SK-N-SH (cell line): ENCODE results near the gene NOL8. TPM values are rescaled to one million over a fixed set of nuclear protein-coding genes. Genes with fewer than 3 reads are reported as not detected.

Experiments
- CTCF ChIA-PET: fragments of 300-600, 350-600 bp; formaldehyde crosslinking; extraction: SDS; loops from one replicate; lab custom pipeline; 2021; lab: Yijun Ruan, JAX
- POLR2A ChIA-PET: fragments of 350-600 bp; sonication (Branson Sonifier 250); formaldehyde crosslinking; extraction: SDS; loops from one replicate; lab custom pipeline; 2020; ENCODE audit warnings: antibody characterized with exemption, inconsistent platforms; lab: Yijun Ruan, JAX
- DNase-seq: peaks from one replicate; pipeline ENCODE4 v3.0.0; 2012
- H2AFZ ChIP-seq: fragments of 200-600 bp; sonication (generic); 2 replicates; pipeline ENCODE4 v1.8.1; 2016; ENCODE audit warnings: antibody characterized with exemption, mild to moderate bottlenecking, low read depth
- H3F3A ChIP-seq: fragments of 200-600 bp; sonication (generic); replicated peaks from 2 replicates; pipeline ENCODE3; 2016; ENCODE audit warnings: antibody characterized with exemption, mild to moderate bottlenecking; ENCODE audit not compliant: insufficient read depth
- H3K27ac ChIP-seq, 2 experiments: fragments of 200-500 bp in 1 of 2; fragments of 200-600 bp in 1 of 2; sonication (Bioruptor generic) in 1 of 2; sonication (generic), shearing (Covaris generic) in 1 of 2; 2 replicates each; pipeline versions ENCODE4 v1.5.1 to v1.6.1; 2014 to 2016; ENCODE audit warnings: low read depth in 2 of 2, inconsistent platforms in 1 of 2, low read length in 1 of 2, mild to moderate bottlenecking in 1 of 2, mixed read lengths in 1 of 2
- H3K27me3 ChIP-seq: fragments of 200-600 bp; sonication (generic), shearing (Covaris generic); 2 replicates; pipeline ENCODE4 v1.6.1; 2016; ENCODE audit warnings: mixed run types; ENCODE audit not compliant: insufficient read depth
- H3K36me3 ChIP-seq, 2 experiments: fragments of 200-500 bp in 1 of 2; fragments of 200-600 bp in 1 of 2; sonication (Bioruptor generic) in 1 of 2; sonication (generic) in 1 of 2; replicated peaks in 1 of 2; 2 replicates each; pipeline versions ENCODE3 to v1.5.1; 2014 to 2016; ENCODE audit warnings: low read length in 1 of 2, mild to moderate bottlenecking in 1 of 2; ENCODE audit not compliant: insufficient read depth in 2 of 2, control insufficient read depth in 1 of 2
- H3K4me1 ChIP-seq, 2 experiments: fragments of 200-500 bp in 1 of 2; fragments of 200-600 bp in 1 of 2; sonication (Bioruptor generic) in 1 of 2; sonication (generic), shearing (Covaris generic) in 1 of 2; 2 replicates each; pipeline versions ENCODE4 v1.5.1 to v1.6.1; 2014 to 2016; ENCODE audit warnings: low read depth in 1 of 2, low read length in 1 of 2, mixed run types in 1 of 2; ENCODE audit not compliant: insufficient read depth in 2 of 2, control insufficient read depth in 1 of 2
- H3K4me2 ChIP-seq: fragments of 200-600 bp; sonication (generic), shearing (Covaris generic); 2 replicates; pipeline ENCODE4 v1.6.1; 2017; ENCODE audit warnings: mixed run types
- H3K4me3 ChIP-seq, 2 experiments: fragments of 200-500 bp in 1 of 2; fragments of 200-600 bp in 1 of 2; sonication (Bioruptor generic) in 1 of 2; sonication (generic), shearing (Covaris generic) in 1 of 2; 2 replicates each; pipeline versions ENCODE4 v1.5.1 to v1.8.1; 2014 to 2016; ENCODE audit warnings: low read depth in 2 of 2, inconsistent platforms in 1 of 2, low read length in 1 of 2, mild to moderate bottlenecking in 1 of 2, mixed read lengths in 1 of 2, moderate library complexity in 1 of 2
- H3K79me2 ChIP-seq: fragments of 200-600 bp; sonication (generic); 2 replicates; pipeline ENCODE4 v1.8.1; 2017; ENCODE audit warnings: mild to moderate bottlenecking; ENCODE audit not compliant: insufficient read depth
- H3K9ac ChIP-seq: fragments of 200-600 bp; sonication (generic); 2 replicates; pipeline ENCODE4 v1.6.1; 2017; ENCODE audit warnings: mixed run types
- H3K9me2 ChIP-seq: fragments of 200-600 bp; sonication (generic); 2 replicates; pipeline ENCODE4 v1.6.1; 2017; ENCODE audit warnings: mixed run types
- H3K9me3 ChIP-seq: fragments of 200-600 bp; sonication (generic); 2 replicates; pipeline ENCODE4 v1.6.1; 2017; ENCODE audit warnings: mixed run types, mild to moderate bottlenecking, moderate library complexity
- H4K20me1 ChIP-seq: fragments of 200-600 bp; sonication (generic); 2 replicates; pipeline ENCODE4 v1.6.1; 2017; ENCODE audit warnings: mild to moderate bottlenecking, mixed run types; ENCODE audit not compliant: insufficient read depth
- CHD2 ChIP-seq: fragments of 150-350 bp; IDR thresholded peaks from 2 replicates; pipeline ENCODE4 v1.6.1; 2018; ENCODE audit warnings: low read length; ENCODE audit not compliant: partially characterized antibody
- ELF1 ChIP-seq: IDR thresholded peaks from 2 replicates; pipeline ENCODE4 v1.4.0; 2012
- EP300 ChIP-seq, 2 experiments: IDR thresholded peaks; 2 replicates each; pipeline versions ENCODE4 v1.4.0 to v1.6.1; 2012; ENCODE audit warnings: borderline replicate concordance in 1 of 2, low read depth in 1 of 2, low read length in 1 of 2
- EZH2phosphoT487 ChIP-seq: fragments of 200-600 bp; sonication (generic); IDR thresholded peaks from 2 replicates; pipeline ENCODE4 v1.6.1; 2017; ENCODE audit warnings: low read depth, mixed run types, mild to moderate bottlenecking, antibody characterized with exemption, moderate library complexity, borderline replicate concordance
- FOXJ3 ChIP-seq: sonication (generic); formaldehyde crosslinking; IDR thresholded peaks from 2 replicates; pipeline ENCODE4 v1.5.1; 2020; ENCODE audit warnings: mild to moderate bottlenecking, missing genetic modification reagents
- IRF3 ChIP-seq: fragments of 150-350 bp; IDR thresholded peaks from 2 replicates; pipeline ENCODE4 v1.6.1; 2016; ENCODE audit warnings: mild to moderate bottlenecking, low read depth, low read length
- JUND ChIP-seq: IDR thresholded peaks from 2 replicates; pipeline ENCODE4 v1.4.0; 2012
- MEF2A ChIP-seq: IDR thresholded peaks from 2 replicates; pipeline ENCODE4 v1.4.0; 2012; ENCODE audit warnings: low read depth, borderline replicate concordance
- MXI1 ChIP-seq: IDR thresholded peaks from 2 replicates; pipeline ENCODE4 v1.6.1; 2012; ENCODE audit warnings: mild to moderate bottlenecking, low read depth, low read length, improper control_type of control experiment
- NFIC ChIP-seq: IDR thresholded peaks from 2 replicates; pipeline ENCODE4 v1.4.0; 2012; ENCODE audit warnings: borderline replicate concordance
- PBX3 ChIP-seq: IDR thresholded peaks from 2 replicates; pipeline ENCODE4; 2012
- POLR2AphosphoS5 ChIP-seq: IDR thresholded peaks from 2 replicates; pipeline ENCODE4 v1.6.1; 2012; ENCODE audit warnings: low read depth, low read length
- RCOR1 ChIP-seq: fragments of 150-350 bp; IDR thresholded peaks from 2 replicates; pipeline ENCODE4 v1.6.1; 2017; ENCODE audit warnings: antibody characterized with exemption, low read length
- REST ChIP-seq: IDR thresholded peaks from 2 replicates; pipeline ENCODE4 v1.6.1; 2012; ENCODE audit warnings: mild to moderate bottlenecking, low read depth, low read length, moderate library complexity
- SMC3 ChIP-seq: IDR thresholded peaks from 2 replicates; pipeline ENCODE4 v1.6.1; 2012; ENCODE audit warnings: low read depth, low read length, improper control_type of control experiment
- TAF1 ChIP-seq: IDR thresholded peaks from 2 replicates; pipeline ENCODE4 v1.6.1; 2012; ENCODE audit warnings: low read depth, mild to moderate bottlenecking, low read length, moderate library complexity, borderline replicate concordance
- TCF12 ChIP-seq: IDR thresholded peaks from 2 replicates; pipeline ENCODE4 v1.4.0; 2012
- TEAD4 ChIP-seq: IDR thresholded peaks from 2 replicates; pipeline ENCODE4 v1.4.0; 2012; ENCODE audit warnings: mild to moderate bottlenecking, borderline replicate concordance; ENCODE audit not compliant: insufficient read depth
- YY1 ChIP-seq: IDR thresholded peaks from 2 replicates; pipeline ENCODE4 v1.4.0; 2012; ENCODE audit warnings: low read depth, mild to moderate bottlenecking
- ZBTB33 ChIP-seq: IDR thresholded peaks from 2 replicates; pipeline ENCODE4 v1.4.0; 2012; ENCODE audit warnings: low read depth, borderline replicate concordance
- WGBS: methylation state at CpG from one replicate; pipeline ENCODE4 v1.1.6; 2017; ENCODE audit warnings: low lambda C conversion rate; 5-methylcytosine and 5-hydroxymethylcytosine counted together
- polyA plus RNA-seq, 3 experiments: library from polyadenylated mRNA; depleted of rRNA; stranded (reverse); fragments of >200 nt; gene quantifications; 2 replicates each; pipeline ENCODE4 v1.2.3, GENCODE V29; 2012

The NOL8 gene
- polyA plus RNA-seq, 1 of the 3 experiments (the other 2 are of a cell fraction), result 9.6 TPM

GRCh38 chr9:92325269-92325990 is at the start of gene NOL8, which contains the start of gene CENPP (continued):
- TF ChIP-seq EP300 (IDR thresholded peaks at IDR 0.05; ENCODE audit: borderline replicate concordance in 1 of 2, low read depth in 1 of 2, low read length in 1 of 2), result peak in 1 of 2 experiments; percentile 61; a peak in 1 of 4 replicates
- no peak for TF ChIP-seq SMC3
- peak; percentile 53 for TF ChIP-seq YY1
- TF ChIP-seq MEF2A, result no peak
- peak; percentile 93 for TF ChIP-seq TAF1
- TF ChIP-seq ZBTB33, result peak; percentile 46; the same call in 1 of the 2 replicates
- no peak; the same call in 1 of the 2 replicates for TF ChIP-seq JUND
- TF ChIP-seq MXI1, result peak; percentile 99
- TF ChIP-seq EZH2phosphoT487, result no peak
- TF ChIP-seq FOXJ3 (CRISPR knock-in tag), result no peak
- no peak for TF ChIP-seq NFIC
- TF ChIP-seq TCF12, result peak; percentile 23; the same call in 1 of the 2 replicates

GRCh38 chr9:92373167-92373566 is 48.0 kb upstream of the NOL8 start:
- H3K4me3 ChIP-seq, result no peak overlapping the region
- 0 out of 2 replicates have a peak, but pooled peaks cover 3% of the 10 kb centered on the region for H3K9me2 ChIP-seq
- POLR2A ChIA-PET, result no interaction called here
- DNase-seq, result no peak
- CTCF ChIA-PET, result no interaction called here
- H3K4me1 ChIP-seq, result no peaks in the 10 kb centered on the region
- peaks cover 0 to 4% of the 10 kb centered on the region in 2 experiments for H3K36me3 ChIP-seq
- no peaks in the 10 kb centered on the region for H4K20me1 ChIP-seq
- no peak overlapping the region for H2AFZ ChIP-seq
- no peaks in the 10 kb centered on the region for H3K27me3 ChIP-seq
- no peak overlapping the region for H3K9ac ChIP-seq
- H3K27ac ChIP-seq, result no peak overlapping the region
- no peak for TF ChIP-seq REST
- no peak for TF ChIP-seq POLR2AphosphoS5
- no peak for TF ChIP-seq FOXJ3 (CRISPR knock-in tag)
- TF ChIP-seq ELF1, result no peak
- TF ChIP-seq PBX3, result no peak
- no peak for TF ChIP-seq RCOR1
- no peak for TF ChIP-seq CHD2
- no peak for TF ChIP-seq MXI1
- no peak for TF ChIP-seq MEF2A
- TF ChIP-seq IRF3, result no peak
- no peak for TF ChIP-seq TEAD4
- peaks cover 18% of the 10 kb centered on the region for H3K9me3 ChIP-seq
- 91% methylated on average over 2 of the region's 2 CpGs for WGBS
- H3F3A ChIP-seq, result no peaks in the 10 kb centered on the region
- H3K79me2 ChIP-seq, result no peaks in the 10 kb centered on the region
- H3K4me2 ChIP-seq, result no peak overlapping the region
